HEK293T (cell line): ENCODE results near the gene KCNH3.

Experiments
- CTCF ChIA-PET: fragments of 350-600 bp; formaldehyde crosslinking; extraction: SDS; loops from one replicate; lab custom pipeline; 2021; ENCODE audit warnings: antibody characterized with exemption, inconsistent platforms; lab: Yijun Ruan, JAX
- POLR2A ChIA-PET: fragments of 350-600 bp; formaldehyde crosslinking; extraction: SDS; loops from one replicate; lab custom pipeline; 2020; ENCODE audit warnings: antibody characterized with exemption, inconsistent platforms; lab: Yijun Ruan, JAX
- DNase-seq: peaks from one replicate; pipeline ENCODE4 v3.0.0; 2012; ENCODE audit warnings: mixed read lengths; ENCODE audit errors: extremely low spot score
- ARNT ChIP-seq: fragments of 450-650 bp; IDR thresholded peaks from 2 replicates; pipeline ENCODE4 v1.6.1; 2017; ENCODE audit warnings: mild to moderate bottlenecking
- BHLHE40 ChIP-seq: fragments of 450-650 bp; IDR thresholded peaks from 2 replicates; pipeline ENCODE4 v1.6.1; 2016; ENCODE audit warnings: mild to moderate bottlenecking, moderate library complexity, borderline replicate concordance
- CTBP1 ChIP-seq: fragments of 450-650 bp; IDR thresholded peaks from 2 replicates; pipeline ENCODE4 v1.6.1; 2016; ENCODE audit warnings: borderline replicate concordance
- ELF4 ChIP-seq: fragments of 450-650 bp; IDR thresholded peaks from 2 replicates; pipeline ENCODE4 v1.6.1; 2017; ENCODE audit warnings: antibody characterized with exemption
- FOXA1 ChIP-seq: fragments of 450-650 bp; IDR thresholded peaks from 2 replicates; pipeline ENCODE4 v1.6.1; 2016; ENCODE audit warnings: mild to moderate bottlenecking
- FOXK2 ChIP-seq: fragments of 450-650 bp; IDR thresholded peaks from 2 replicates; pipeline ENCODE4 v1.6.1; 2016; ENCODE audit warnings: mild to moderate bottlenecking
- FOXM1 ChIP-seq: fragments of 450-650 bp; IDR thresholded peaks from 2 replicates; pipeline ENCODE4 v1.6.1; 2017; ENCODE audit warnings: mild to moderate bottlenecking, borderline replicate concordance
- HDGF ChIP-seq: fragments of 450-650 bp; IDR thresholded peaks from 2 replicates; pipeline ENCODE4 v1.6.1; 2017; ENCODE audit warnings: antibody characterized with exemption, borderline replicate concordance
- L3MBTL2 ChIP-seq: fragments of 450-650 bp; conservative IDR thresholded peaks from 2 replicates; pipeline ENCODE4 v1.6.1; 2016; ENCODE audit warnings: mild to moderate bottlenecking
- LEF1 ChIP-seq: fragments of 450-650 bp; IDR thresholded peaks from 2 replicates; pipeline ENCODE4 v1.6.1; 2017; ENCODE audit warnings: mild to moderate bottlenecking, borderline replicate concordance
- NFRKB ChIP-seq: fragments of 450-650 bp; IDR thresholded peaks from 2 replicates; pipeline ENCODE4 v1.6.1; 2016; ENCODE audit warnings: mild to moderate bottlenecking, moderate library complexity
- SP1 ChIP-seq: fragments of 450-650 bp; IDR thresholded peaks from 2 replicates; pipeline ENCODE4 v1.6.1; 2017
- SUZ12 ChIP-seq: fragments of 450-650 bp; IDR thresholded peaks from 2 replicates; pipeline ENCODE4 v1.6.1; 2016; ENCODE audit warnings: mild to moderate bottlenecking
- TARDBP ChIP-seq: fragments of 450-650 bp; IDR thresholded peaks from 2 replicates; pipeline ENCODE4 v1.6.1; 2016
- ZNF384 ChIP-seq: fragments of 450-650 bp; IDR thresholded peaks from 2 replicates; pipeline ENCODE4 v1.6.1; 2016
- TF ChIP-seq, protein P1 (sequence below): fragments of 450-650 bp; IDR thresholded peaks from 2 replicates; pipeline ENCODE4 v1.6.1; 2016

Gene KCNH3

DNA sequence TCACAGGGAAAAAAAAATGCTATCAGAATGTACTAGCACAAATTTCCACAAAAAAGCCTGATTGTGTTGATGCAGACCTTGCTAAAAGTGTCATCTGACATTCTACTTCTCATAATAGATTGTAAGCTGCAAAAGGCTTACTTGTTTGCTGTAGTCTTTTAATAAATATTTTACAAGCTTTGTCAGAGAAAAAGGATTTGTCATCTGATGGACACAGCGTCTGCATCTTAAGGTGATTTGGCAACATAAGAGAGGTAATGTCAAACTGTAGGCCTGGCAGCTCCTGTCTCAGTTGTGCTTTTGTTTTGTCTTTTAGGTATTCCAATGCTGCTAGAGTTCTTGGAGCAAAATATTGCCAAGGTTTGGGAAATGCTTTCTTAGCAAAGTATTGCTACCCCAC is 26.3 kb upstream of the KCNH3 start:
- POLR2A ChIA-PET: interaction anchor here (5.9 kb wide), 1 partner anchor 146 kb away, joined by 34 read pairs; the partner anchor contains the start of gene SPATS2
- no peak for DNase-seq
- TF ChIP-seq ZNF384 (no peak), NFRKB (no peak), TARDBP (no peak), FOXA1 (no peak), FOXK2 (no peak), HDGF (no peak), SP1 (no peak), LEF1 (no peak), ELF4 (no peak), CTBP1 (no peak), ARNT (no peak), L3MBTL2 (no peak), BHLHE40 (no peak), FOXM1 (no peak), SUZ12 (no peak)
- TF ChIP-seq, protein P1, sequence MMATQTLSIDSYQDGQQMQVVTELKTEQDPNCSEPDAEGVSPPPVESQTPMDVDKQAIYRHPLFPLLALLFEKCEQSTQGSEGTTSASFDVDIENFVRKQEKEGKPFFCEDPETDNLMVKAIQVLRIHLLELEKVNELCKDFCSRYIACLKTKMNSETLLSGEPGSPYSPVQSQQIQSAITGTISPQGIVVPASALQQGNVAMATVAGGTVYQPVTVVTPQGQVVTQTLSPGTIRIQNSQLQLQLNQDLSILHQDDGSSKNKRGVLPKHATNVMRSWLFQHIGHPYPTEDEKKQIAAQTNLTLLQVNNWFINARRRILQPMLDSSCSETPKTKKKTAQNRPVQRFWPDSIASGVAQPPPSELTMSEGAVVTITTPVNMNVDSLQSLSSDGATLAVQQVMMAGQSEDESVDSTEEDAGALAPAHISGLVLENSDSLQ: no peak
- CTCF ChIA-PET: interaction anchor here (0.9 to 5.0 kb wide), 3 partner anchors 31 to 223 kb away, joined by 3 to 88 read pairs (median 9); no protein-coding TSS in a partner anchor

DNA sequence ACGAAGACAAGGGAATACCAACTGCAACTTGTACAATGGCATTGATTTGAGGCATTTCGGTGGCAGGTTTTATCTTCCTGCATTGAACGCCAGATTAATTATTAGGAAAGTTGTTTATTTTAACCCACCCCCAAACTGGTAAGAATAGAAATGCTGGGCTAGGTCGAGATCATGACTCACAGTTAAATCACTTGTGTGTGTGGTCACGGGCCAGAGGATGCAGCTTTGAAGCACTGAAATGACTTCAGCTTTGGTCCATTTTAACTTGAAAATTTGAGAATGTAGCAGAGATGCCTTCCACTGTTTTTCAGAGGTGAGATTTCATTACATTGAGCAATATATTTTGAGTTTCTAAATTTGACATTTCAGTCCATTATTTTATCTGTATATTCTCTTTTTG is 23.6 kb upstream of the KCNH3 start:
- DNase-seq: no peak
- CTCF ChIA-PET: interaction anchor here (0.9 to 1.1 kb wide), 4 partner anchors 35 to 227 kb away, joined by 3 to 7 read pairs (median 4); no protein-coding TSS in a partner anchor
- TF ChIP-seq ELF4 (no peak), CTBP1 (no peak), ARNT (no peak), LEF1 (no peak), L3MBTL2 (no peak), FOXK2 (no peak), FOXA1 (no peak), SP1 (no peak), FOXM1 (no peak), SUZ12 (no peak), ZNF384 (no peak)
- TF ChIP-seq, protein P1: no peak
- POLR2A ChIA-PET: interaction anchor here (5.9 kb wide), 1 partner anchor 149 kb away, joined by 34 read pairs; the partner anchor contains the start of gene SPATS2

DNA sequence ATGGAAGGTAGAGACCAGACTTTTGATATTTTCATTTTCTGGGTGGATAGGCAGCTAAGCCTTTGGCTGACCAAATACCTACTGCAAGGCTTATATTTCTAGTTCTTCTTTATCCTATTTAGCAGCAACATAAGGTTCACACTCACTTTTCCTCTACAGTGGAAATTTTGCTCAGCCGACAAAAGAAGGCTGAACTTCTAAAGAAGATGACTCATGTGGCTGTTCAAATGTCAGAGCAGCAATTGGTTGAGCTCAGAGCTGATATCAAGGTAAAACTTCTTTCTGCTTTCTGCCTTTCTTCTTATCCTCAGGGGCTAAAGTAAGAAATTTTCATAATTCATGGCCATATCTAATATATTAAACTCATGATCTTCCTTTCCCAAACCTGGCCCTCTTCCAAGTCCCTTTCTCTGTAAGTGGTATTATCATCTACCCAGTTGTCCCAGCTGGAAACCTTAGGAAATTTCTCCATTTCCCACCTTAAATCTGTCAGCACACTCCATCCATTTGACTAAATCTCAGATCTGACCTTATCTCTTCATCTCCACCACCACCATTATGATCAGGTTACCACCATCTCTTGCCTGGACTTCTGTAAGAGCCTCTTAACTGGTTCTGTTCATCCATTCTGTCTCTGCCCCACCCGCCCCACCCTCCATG is 19.8 kb upstream of the KCNH3 start:
- TF ChIP-seq ELF4 (no peak), SUZ12 (no peak), CTBP1 (no peak), FOXK2 (no peak), HDGF (no peak), L3MBTL2 (no peak), TARDBP (no peak), ARNT (no peak), SP1 (no peak), FOXM1 (no peak)
- no peak for DNase-seq
- ChIA-PET CTCF (interaction anchor here (0.7 to 1.1 kb wide), 2 partner anchors 160 to 161 kb away, joined by 3 to 4 read pairs; no protein-coding TSS in a partner anchor), POLR2A (interaction anchor here (1.4 to 1.5 kb wide), 2 partner anchors 152 to 196 kb away, joined by 4 to 6 read pairs; partner anchors contain the start of genes SPATS2 and TROAP)

- DNase-seq: no peak
- TF ChIP-seq ELF4 (no peak), HDGF (no peak), ZNF384 (no peak), SUZ12 (no peak), FOXM1 (no peak), TARDBP (no peak), FOXK2 (no peak), ARNT (no peak), SP1 (no peak), LEF1 (no peak)
- TF ChIP-seq, protein P1: no peak
- CTCF ChIA-PET: interaction anchor here (0.7 kb wide), 1 partner anchor 161 kb away, joined by 3 read pairs; no protein-coding TSS in a partner anchor
- POLR2A ChIA-PET: interaction anchor here (1.4 to 1.5 kb wide), 2 partner anchors 152 to 197 kb away, joined by 4 to 6 read pairs; partner anchors contain the start of genes SPATS2 and TROAP
These were observed 19.3 kb upstream of the KCNH3 start for GRCh38 chr12:49519574-49519936.

GRCh38 chr12:49521389-49521788 is 17.4 kb upstream of the KCNH3 start:
- CTCF ChIA-PET: no interaction called here
- no peak for DNase-seq
- POLR2A ChIA-PET: no interaction called here
- TF ChIP-seq SP1 (no peak), FOXM1 (no peak), HDGF (no peak), ELF4 (no peak), L3MBTL2 (no peak), NFRKB (no peak), LEF1 (no peak), TARDBP (no peak), SUZ12 (no peak), BHLHE40 (no peak), CTBP1 (no peak), FOXK2 (no peak)
- TF ChIP-seq, protein P1: no peak
